ACHN (cell line): ENCODE results near the gene MEF2B.
"Not testable (repeated sequence)": the region's sequence is repeated elsewhere in the genome, so short reads cannot be mapped to it uniquely, and the experiment has no call there.

Experiments
- DNase-seq: peaks from one replicate; pipeline ENCODE4 v3.0.0-alpha.2; 2015
- in situ Hi-C: cut with HindIII; loops from 2 replicates; pipeline ENCODE4 v1.10.0; 2017; ENCODE audit warnings: low sequenced_read_pairs, low pct_ligation_motif_present, low pct_unique_long_range_greater_than_20kb

MEF2B gene

GRCh38 chr19:19110410-19111135 is 59.5 kb downstream of the MEF2B start:
- DNase-seq = peak; percentile 33
- in situ Hi-C loops = no loop called here

DNA sequence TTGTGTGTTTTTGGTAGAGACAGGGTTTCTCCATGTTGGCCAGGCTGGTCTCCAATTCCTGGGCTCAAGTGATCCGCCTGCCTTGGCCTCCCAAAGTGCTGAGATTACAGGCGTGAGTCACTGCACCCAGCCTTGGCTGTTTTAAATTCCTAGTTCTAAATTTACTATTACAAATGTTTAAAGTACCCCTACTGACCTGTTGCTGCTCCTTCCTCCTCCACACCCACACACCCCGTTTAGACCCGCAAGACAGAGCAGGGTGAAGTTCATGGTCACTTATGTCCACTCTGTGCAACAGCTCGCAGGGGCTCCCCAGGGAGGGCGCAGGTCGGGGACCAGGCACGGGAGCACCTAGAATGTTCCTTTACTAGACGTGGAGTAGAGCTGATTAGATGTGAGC is 60.5 kb downstream of the MEF2B start:
- no peak for DNase-seq
- in situ Hi-C loops = no loop called here

GRCh38 chr19:19107654-19108053 is 62.4 kb downstream of the MEF2B start:
- no peak for DNase-seq
- in situ Hi-C loops = no loop called here

GRCh38 chr19:19106938-19107337 is 63.1 kb downstream of the MEF2B start:
- in situ Hi-C loops = not testable (repeated sequence)

GRCh38 chr19:19106056-19106551 is 64.0 kb downstream of the MEF2B start:
- in situ Hi-C loops = no loop called here
- DNase-seq = no peak

More at GRCh38 chr19:19106938-19107337, 63.1 kb downstream of the MEF2B start:
- DNase-seq = not testable (repeated sequence)

GRCh38 chr19:19105365-19106055 is 64.6 kb downstream of the MEF2B start:
- in situ Hi-C loops = no loop called here
- DNase-seq = no peak

- DNase-seq = no peak
- in situ Hi-C loops = no loop called here
Measured at GRCh38 chr19:19103167-19103566, 66.9 kb downstream of the MEF2B start.

DNA sequence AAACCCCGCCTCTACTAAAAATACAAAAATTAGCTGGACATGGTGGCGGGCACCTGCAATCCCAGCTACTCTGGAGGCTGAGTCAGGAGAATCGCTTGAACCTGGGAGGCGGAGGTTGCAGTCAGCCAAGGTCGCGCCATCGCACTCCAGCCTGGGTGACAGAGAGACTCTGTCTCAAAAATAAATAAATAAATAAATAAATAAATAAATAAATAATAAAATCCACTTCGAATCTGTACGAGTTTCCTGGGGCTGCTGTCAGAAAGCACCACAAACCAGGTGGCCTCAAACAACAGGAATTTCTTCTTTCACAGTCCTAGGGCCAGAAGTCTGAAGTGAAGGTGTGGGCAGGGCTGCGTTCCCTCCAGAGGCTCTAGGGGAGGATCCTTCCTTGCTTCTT is 67.5 kb downstream of the MEF2B start:
- in situ Hi-C loops = not testable (repeated sequence)

GRCh38 chr19:19101540-19101939 is 68.5 kb downstream of the MEF2B start:
- DNase-seq = no peak
- in situ Hi-C loops = no loop called here

More for the DNA sequence above, 67.5 kb downstream of the MEF2B start:
- not testable (repeated sequence) for DNase-seq

GRCh38 chr19:19098703-19099632 is 71.1 kb downstream of the MEF2B start:
- in situ Hi-C loops = no loop called here
- DNase-seq = no peak

- in situ Hi-C loops = no loop called here
- no peak for DNase-seq
Measured at GRCh38 chr19:19098084-19098702, 71.9 kb downstream of the MEF2B start.

GRCh38 chr19:19096641-19097627 is 73.1 kb downstream of the MEF2B start:
- in situ Hi-C loops = no loop called here
- DNase-seq = no peak

DNA sequence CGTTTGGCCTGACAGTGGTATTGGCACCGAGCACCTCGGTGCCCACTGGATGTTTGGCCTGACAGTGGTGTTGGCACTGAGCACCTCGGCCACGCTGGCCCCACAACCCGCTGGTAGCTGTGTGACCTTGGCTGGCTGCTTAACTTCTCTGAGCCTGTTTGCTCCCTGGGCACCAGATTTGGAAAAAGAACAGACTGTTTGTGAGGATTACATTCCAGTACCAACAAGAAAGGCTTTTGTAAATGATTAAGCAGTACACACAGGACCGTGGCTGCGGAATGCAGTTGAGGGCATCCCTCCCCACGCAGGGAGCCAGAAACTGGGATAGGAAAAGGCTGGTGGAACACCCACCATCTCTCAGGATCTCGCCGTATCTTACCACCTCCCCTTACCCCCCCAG is 74.4 kb downstream of the MEF2B start:
- in situ Hi-C loops = no loop called here
- no peak for DNase-seq
